Measurements from ENCODE around the gene WASL. TPM values are rescaled to one million over a fixed set of nuclear protein-coding genes. Genes with fewer than 3 reads are reported as not detected.

WASL gene
- total RNA-seq, 3 donors from 2014 or later (not counting 1 experiment from before 2014, with no cell fraction given) = 9.6 to 12.1 (median 10.6) TPM

GRCh38 chr7:123640583-123640982 lies 108.2 kb downstream of the WASL start:
- Mint-ChIP-seq H3K4me3 (no peak overlapping the region), H3K27me3 (ENCODE audit: low read depth in 2 of 2) (peaks cover 22 to 55% of the 10 kb centered on the region in 2 donors), H3K9me3 (no peaks in the 10 kb centered on the region), H3K36me3 (no peaks in the 10 kb centered on the region), H3K27ac (no peak overlapping the region), H3K4me1 (no peaks in the 10 kb centered on the region)
- DNase-seq (no peak), ATAC-seq (no peak)
- Histone ChIP-seq H3K27ac (ENCODE audit: low read length) (no peak overlapping the region), H3K9me3 (ENCODE audit: control insufficient read depth, insufficient read depth, low read length) (no peaks in the 10 kb centered on the region), H3K4me3 (ENCODE audit: low read length) (no peak overlapping the region), H3K27me3 (ENCODE audit: control insufficient read depth, insufficient read depth, low read length) (peaks cover 2% of the 10 kb centered on the region), H3K4me1 (ENCODE audit: control insufficient read depth, insufficient read depth, low read length) (no peaks in the 10 kb centered on the region), H3K36me3 (ENCODE audit: control insufficient read depth, insufficient read depth, low read length) (no peaks in the 10 kb centered on the region)
- TF ChIP-seq CTCF (IDR thresholded peaks at IDR 0.05) = no peak
- intact Hi-C loops (cut with micrococcal nuclease) = no loop called here

GRCh38 chr7:123639631-123640030 lies 109.2 kb downstream of the WASL start:
- Mint-ChIP-seq H3K9me3 (no peaks in the 10 kb centered on the region), H3K4me1 (no peaks in the 10 kb centered on the region), H3K27me3 (ENCODE audit: low read depth in 2 of 2) (peaks cover 18 to 48% of the 10 kb centered on the region in 2 donors), H3K27ac (no peak overlapping the region), H3K4me3 (no peak overlapping the region), H3K36me3 (no peaks in the 10 kb centered on the region)
- Histone ChIP-seq H3K27me3 (ENCODE audit: control insufficient read depth, insufficient read depth, low read length) (peaks cover 2% of the 10 kb centered on the region), H3K36me3 (ENCODE audit: control insufficient read depth, insufficient read depth, low read length) (no peaks in the 10 kb centered on the region), H3K4me1 (ENCODE audit: control insufficient read depth, insufficient read depth, low read length) (no peaks in the 10 kb centered on the region), H3K27ac (ENCODE audit: low read length) (no peak overlapping the region), H3K4me3 (ENCODE audit: low read length) (no peak overlapping the region), H3K9me3 (ENCODE audit: control insufficient read depth, insufficient read depth, low read length) (no peaks in the 10 kb centered on the region)
- intact Hi-C loops (cut with micrococcal nuclease) = no loop called here
- TF ChIP-seq CTCF (IDR thresholded peaks at IDR 0.05) = no peak
- DNase-seq (no peak), ATAC-seq (no peak)
- 68% methylated on average over 2 of the region's 2 CpGs for WGBS (ENCODE audit: insufficient coverage)

GRCh38 chr7:123637878-123638277 lies 110.9 kb downstream of the WASL start:
- Histone ChIP-seq H3K27ac (ENCODE audit: low read length) (no peak overlapping the region), H3K9me3 (ENCODE audit: control insufficient read depth, insufficient read depth, low read length) (no peaks in the 10 kb centered on the region), H3K36me3 (ENCODE audit: control insufficient read depth, insufficient read depth, low read length) (no peaks in the 10 kb centered on the region), H3K4me3 (ENCODE audit: low read length) (no peak overlapping the region), H3K4me1 (ENCODE audit: control insufficient read depth, insufficient read depth, low read length) (no peaks in the 10 kb centered on the region), H3K27me3 (ENCODE audit: control insufficient read depth, insufficient read depth, low read length) (peaks cover 2% of the 10 kb centered on the region)
- WGBS (ENCODE audit: insufficient coverage) = 91% methylated on average over 2 of the region's 2 CpGs
- no peaks in the 10 kb centered on the region for H3K4me1 Mint-ChIP-seq
- TF ChIP-seq CTCF (IDR thresholded peaks at IDR 0.05) = no peak
- DNase-seq = no peak
- no peaks in the 10 kb centered on the region for H3K36me3 Mint-ChIP-seq
- H3K4me3 Mint-ChIP-seq = no peak overlapping the region
- no peak overlapping the region for H3K27ac Mint-ChIP-seq
- intact Hi-C loops (cut with micrococcal nuclease) = no loop called here
- no peaks in the 10 kb centered on the region for H3K9me3 Mint-ChIP-seq
- no peak for ATAC-seq
- peaks cover 14 to 31% of the 10 kb centered on the region in 2 donors for H3K27me3 Mint-ChIP-seq (ENCODE audit: low read depth in 2 of 2)

- no peaks in the 10 kb centered on the region for H3K36me3 Mint-ChIP-seq
- intact Hi-C loops (cut with micrococcal nuclease) = no loop called here
- no peak overlapping the region for H3K27ac Mint-ChIP-seq
- 76% methylated on average over 3 of the region's 3 CpGs for WGBS (ENCODE audit: insufficient coverage)
- Histone ChIP-seq H3K27me3 (ENCODE audit: control insufficient read depth, insufficient read depth, low read length) (peaks cover 2% of the 10 kb centered on the region), H3K9me3 (ENCODE audit: control insufficient read depth, insufficient read depth, low read length) (no peaks in the 10 kb centered on the region), H3K4me1 (ENCODE audit: control insufficient read depth, insufficient read depth, low read length) (no peaks in the 10 kb centered on the region), H3K4me3 (ENCODE audit: low read length) (no peak overlapping the region), H3K27ac (ENCODE audit: low read length) (no peak overlapping the region), H3K36me3 (ENCODE audit: control insufficient read depth, insufficient read depth, low read length) (no peaks in the 10 kb centered on the region)
- H3K4me3 Mint-ChIP-seq = no peak overlapping the region
- no peaks in the 10 kb centered on the region for H3K4me1 Mint-ChIP-seq
- ATAC-seq = no peak
- no peak for DNase-seq
- no peak for TF ChIP-seq CTCF (IDR thresholded peaks at IDR 0.05)
- H3K9me3 Mint-ChIP-seq = no peaks in the 10 kb centered on the region
- H3K27me3 Mint-ChIP-seq (ENCODE audit: low read depth in 2 of 2) = peaks cover 14 to 24% of the 10 kb centered on the region in 2 donors
Measured at GRCh38 chr7:123637203-123637602, 111.6 kb downstream of the WASL start.

Measured in natural killer cell (primary cell).